Inferior parietal cortex (tissue), 1 donor: ENCODE measurements around the gene TTLL5.
"Not testable (repeated sequence)": the region's sequence is repeated elsewhere in the genome, so short reads cannot be mapped to it uniquely, and the experiment has no call there.

Source experiments
- DNase-seq: peaks from one replicate; pipeline ENCODE4 v3.0.0-alpha.2; 2016; ENCODE audit errors: extremely low spot score

TTLL5 gene

DNA sequence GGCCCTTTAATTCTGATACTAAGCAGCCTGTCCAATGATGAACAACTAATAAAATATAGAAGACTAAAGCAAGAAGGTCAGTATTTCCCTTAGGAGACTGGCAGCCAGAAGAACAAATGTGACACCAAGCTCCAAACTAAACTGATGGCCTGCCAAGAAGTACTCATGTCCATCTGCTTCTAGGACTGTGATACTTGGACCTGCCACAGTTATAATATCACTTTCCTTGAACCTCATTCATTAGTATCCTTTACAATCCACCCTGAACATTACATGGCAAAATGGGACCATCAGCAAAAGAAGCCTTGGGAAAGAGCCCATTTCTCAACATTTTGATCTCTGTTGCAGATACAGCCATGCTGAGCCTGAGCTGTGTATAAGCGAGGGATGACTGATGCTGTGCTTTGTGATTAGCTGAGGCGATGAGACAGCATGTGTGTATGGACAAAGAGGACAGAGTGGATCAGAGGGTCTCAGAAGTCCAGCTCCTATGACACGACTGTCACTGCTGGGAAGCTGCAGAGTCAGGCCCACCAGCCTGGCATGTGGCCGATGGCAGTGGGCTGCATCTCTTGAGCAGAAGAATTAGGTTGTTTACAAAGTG lies 246.8 kb downstream of the TTLL5 start:
- no peak for DNase-seq

DNA sequence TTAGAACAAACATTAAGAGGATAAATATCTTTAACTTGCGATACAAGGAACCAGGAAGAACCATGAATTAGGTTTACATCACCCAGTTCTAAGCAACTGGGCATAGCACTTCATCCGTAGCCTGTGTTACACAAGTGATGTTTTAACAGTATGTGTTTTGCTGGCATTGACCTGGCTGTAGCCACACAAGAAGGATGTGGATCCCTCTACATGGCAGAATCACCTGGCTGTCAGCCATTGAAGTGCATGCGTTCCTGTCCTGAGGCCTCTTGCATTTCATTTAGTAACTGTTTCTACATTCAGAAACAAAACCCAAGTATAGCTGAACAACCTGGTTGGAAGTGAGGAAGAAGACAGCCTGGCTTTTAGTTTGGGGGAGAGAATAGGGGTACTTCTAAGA lies 248.6 kb downstream of the TTLL5 start:
- no peak for DNase-seq

DNA sequence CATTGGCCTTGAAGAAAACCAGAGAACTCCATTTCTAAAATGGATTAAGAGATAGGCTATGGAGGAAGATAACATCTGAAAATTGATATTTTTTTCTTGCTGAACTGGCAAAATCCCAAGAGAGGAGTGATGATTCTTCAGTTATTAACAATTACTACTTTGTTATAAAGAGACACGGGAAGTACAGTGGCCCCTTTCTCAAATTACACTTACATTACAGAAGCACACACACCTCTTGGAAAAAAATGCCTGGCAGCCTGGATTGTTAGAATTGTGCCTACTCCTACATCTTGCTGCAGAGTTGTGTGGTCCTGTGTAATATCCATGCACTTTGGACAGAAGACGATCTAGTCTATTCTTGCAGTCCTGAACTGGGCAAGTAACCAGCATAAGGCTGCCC lies 249.0 kb downstream of the TTLL5 start:
- no peak for DNase-seq

DNA sequence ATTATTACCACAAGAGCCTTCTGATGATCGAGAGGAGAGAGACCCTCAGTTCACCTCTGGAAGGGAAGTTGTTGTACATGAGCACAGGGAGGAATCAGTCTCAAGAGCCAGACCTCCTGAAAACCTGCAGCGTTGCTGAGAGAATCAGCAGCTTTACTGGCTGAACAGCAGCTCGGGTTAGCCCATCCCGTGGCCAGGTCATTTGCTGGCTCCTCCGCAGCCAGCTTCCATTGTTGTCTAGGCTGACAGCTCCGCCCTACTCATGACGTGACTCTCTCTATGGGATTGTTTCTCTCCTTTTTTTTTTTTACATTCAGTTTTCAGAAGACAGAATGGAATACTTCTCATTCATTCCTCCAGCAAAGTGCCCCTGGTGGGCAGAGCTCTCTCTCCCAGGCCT lies 250.8 kb downstream of the TTLL5 start:
- DNase-seq, result peak; percentile 50

DNA sequence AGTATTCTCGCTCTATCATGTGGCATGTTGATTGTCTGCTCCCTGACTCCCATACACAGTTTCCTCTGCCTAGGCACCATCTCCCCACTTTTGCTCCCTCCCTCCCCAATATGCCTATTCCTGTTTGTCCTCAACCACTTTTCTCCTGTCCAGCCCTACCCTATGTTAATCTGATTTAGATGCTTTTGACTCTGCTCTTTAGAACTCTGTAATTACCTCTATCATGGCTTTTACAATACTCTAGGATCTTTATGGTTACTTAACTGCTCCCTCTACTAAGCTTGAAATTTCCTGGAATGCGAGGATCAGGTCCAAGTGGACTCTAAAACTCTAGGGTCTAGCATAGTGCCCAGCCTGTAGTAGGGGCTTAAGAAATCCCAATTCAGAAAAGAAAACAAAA lies 252.1 kb downstream of the TTLL5 start:
- DNase-seq, result no peak

DNA sequence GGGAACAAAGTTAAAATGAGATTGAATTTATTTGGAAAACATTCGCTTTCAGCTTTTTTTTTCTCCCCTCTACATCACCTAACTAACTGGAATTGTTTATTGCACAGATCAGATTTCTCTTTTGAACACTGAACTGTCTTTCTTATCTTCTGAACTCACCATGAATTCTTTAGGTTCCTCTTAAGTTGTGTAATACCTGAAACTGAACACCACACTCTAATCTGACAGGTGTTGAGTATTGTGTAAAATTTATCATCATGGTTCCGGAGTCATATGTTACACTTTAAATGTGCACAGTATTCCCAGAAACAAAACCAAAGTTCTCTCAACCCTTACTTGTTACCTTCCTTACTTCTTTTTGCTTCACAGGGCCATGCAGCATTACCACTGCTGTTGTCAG lies 254.0 kb downstream of the TTLL5 start:
- DNase-seq, result no peak

DNA sequence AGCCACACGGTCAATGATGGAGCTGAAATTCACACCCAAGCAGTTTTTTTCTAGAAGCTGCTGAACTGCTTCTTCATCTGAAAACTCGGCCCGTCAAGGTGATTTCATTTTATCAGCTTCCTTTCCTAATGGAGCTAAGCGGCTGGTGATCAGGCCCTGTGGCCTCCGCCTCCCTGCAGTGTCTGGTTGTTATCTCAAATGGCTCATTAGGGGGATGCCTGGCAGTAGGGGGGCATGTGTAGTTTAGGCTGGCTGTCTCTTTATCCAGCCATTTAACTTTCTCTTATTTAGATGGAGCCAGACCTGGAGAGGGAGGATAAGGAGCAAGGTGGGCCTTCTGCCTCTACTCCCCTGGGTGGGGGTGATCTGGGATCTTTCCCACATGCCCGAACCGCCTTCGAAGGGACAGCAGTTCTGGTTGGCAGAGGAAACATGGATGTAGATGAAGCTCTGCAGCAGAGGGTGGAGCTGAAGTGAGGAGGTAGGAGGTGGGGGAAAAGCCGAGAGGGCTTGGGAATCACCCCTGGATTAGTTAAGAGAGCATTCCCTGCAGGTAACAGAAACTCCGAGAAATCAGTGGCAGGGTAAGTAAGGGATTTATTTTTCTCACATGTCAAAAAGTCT lies 256.4 kb downstream of the TTLL5 start:
- DNase-seq, result no peak

DNA sequence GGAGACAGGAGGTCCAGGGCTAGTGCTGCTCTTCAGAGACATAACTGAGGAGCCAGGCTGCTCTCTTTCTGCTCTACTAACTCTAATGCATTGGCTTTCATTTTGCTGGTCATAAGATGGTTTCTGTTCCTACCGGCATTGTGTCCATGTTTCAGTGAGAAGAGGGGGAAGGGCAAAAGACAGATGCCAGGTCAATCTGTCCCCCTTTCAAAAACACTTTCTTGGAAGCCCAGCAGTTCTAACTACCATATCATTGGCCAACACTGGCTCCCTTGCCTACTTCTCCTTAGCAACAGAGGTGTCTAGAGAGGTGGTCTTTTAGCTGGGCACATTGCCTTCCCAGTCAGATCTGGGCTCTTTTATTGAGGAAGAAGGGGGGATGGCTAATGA lies 256.9 kb downstream of the TTLL5 start:
- DNase-seq, result no peak

DNA sequence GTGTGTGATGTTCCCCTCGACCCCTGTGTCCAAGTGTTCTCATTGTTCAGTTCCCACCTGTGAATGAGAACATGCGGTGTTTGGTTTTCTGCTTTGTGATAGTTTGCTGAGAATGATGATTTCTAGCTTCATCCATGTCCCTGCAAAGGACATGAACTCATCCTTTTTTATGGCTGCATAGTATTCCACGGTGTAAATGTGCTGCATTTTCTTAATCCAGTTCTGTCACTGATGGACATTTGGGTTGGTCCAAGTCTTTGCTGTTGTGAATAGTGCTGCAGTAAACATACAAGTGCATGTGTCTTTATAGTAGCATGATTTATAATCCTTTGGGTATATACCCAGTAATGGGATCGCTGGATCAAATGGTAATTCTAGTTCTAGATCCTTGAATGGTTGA lies 259.4 kb downstream of the TTLL5 start:
- not testable (repeated sequence) for DNase-seq

DNA sequence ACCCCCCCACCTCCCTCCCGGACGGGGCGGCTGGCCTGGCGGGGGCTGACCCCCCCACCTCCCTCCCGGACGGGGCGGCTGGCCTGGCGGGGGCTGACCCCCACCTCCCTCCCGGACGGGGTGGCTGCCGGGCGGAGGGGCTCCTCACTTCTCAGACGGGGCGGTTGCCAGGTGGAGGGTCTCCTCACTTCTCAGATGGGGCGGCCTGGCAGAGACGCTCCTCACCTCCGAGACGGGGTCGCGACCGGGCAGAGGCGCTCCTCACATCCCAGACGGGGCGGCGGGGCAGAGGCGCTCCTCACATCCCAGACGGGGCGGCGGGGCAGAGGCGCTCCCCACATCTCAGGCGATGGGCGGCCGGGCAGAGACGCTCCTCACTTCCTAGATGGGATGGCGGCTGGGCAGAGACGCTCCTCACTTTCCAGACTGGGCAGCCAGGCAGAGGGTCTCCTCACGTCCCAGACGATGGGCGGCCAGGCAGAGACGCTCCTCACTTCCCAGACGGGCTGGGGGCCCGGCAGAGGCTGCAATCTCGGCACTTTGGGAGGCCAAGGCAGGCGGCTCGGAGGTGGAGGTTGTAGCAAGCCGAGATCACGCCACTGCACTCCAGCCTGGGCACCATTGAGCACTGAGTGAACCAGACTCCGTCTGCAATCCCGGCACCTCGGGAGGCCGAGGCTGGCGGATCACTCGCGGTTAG lies 264.2 kb downstream of the TTLL5 start:
- DNase-seq, result not testable (repeated sequence)

DNA sequence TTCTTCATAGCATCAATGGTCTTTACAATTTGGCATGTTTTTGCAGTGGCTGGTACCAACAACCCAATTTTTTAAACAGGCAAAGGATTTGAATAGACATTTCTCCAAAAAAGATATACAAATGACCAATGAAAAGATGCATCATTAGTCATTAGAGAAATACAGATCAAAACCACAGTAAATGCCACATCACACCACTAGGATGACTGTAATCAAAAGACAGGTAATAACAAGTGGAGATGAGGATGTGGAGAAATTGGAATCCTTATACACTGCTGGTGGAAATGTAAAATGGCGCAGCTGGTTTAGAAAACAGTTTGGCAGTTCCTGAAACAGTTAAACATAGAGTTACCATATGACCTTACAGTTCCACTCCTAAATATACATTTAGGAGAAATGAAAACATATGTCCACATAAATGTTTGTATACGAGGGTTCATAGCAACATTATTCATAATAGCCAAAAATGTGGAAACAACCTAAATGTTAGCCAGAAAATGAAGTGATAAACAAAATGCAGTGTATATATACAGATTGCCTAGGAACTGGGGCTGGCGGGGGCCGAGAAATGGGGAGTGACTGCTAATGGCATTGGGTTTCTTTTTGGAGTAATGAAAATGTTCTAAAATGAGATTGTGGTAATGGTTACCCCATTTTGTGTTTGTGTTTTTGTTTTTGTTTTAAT lies 265.5 kb downstream of the TTLL5 start:
- DNase-seq, result no peak

DNA sequence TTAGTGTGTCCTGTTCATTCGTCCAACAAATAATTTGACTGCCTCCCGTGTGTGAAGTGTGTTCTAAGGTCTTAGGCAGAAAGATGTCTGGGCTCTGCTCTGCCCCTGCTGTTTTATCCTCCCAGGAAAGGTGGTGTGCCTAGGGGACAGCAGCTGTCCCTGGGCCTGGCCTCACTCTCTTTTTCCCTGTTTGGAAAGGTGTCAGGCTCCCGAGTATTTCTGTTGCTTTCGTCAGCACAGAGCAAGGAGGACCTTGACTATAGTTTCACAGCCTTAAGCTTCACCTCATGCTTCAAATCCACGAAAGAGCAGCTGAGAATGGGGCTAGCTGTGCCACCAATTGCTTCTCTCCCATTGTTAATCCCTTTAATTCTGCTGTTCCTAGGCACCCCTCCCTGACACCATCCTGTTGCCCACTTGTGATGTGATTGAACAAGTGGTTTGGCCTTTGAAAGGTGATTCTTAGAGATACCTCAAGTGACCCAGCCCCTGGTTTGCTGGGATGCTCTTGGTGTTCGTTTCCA lies 266.6 kb downstream of the TTLL5 start:
- no peak for DNase-seq

DNA sequence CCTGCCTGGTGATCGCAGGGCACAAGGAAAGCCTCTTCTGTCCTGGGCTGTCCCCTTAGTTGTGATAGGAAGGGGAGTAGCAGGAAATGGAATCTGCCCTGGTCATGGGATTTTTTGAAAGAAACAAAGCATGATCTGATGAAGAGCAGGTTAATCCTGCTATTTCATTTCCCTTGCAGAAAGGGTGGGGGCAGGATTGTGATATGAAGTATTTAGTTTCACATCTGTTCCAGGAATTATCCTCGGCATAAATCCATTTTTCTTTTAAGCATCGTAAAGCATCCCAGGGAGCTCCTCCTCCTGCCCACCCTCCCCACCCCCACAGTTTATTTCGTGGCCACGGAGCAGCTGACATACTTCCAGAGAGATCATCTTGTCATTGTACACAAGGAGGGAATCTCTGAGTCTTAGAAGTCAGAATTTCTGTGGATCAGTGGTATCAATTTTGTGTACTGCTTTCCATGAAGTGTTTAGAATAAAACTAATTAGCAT lies 267.7 kb downstream of the TTLL5 start:
- DNase-seq, result no peak

DNA sequence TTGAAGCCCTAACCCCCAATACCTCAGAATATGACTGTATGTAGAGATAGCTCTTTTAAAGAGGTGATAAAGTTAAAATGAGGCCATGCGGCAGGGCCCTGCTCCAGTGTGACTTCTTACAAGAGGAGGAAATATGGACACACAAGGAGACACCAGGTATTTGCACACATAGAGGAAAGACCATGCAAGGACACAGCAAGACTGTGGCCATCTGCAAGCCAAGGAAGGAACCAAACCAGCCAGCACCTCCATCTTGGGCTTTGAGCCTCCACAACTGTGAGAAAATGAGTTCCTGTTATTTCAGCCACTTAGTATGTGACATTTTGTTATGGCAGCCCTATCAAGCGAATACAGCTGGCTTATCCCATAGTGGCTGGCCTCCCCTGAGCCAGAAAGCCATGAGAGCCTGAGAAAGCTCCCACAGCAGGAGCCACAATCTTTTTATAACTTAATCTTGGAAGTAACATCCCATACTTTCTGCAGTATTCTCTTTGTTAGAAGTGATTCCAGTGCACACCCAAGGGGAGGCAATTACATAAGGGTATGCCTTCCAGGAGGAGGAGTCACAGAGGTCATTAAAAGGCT lies 272.8 kb downstream of the TTLL5 start:
- no peak for DNase-seq

DNA sequence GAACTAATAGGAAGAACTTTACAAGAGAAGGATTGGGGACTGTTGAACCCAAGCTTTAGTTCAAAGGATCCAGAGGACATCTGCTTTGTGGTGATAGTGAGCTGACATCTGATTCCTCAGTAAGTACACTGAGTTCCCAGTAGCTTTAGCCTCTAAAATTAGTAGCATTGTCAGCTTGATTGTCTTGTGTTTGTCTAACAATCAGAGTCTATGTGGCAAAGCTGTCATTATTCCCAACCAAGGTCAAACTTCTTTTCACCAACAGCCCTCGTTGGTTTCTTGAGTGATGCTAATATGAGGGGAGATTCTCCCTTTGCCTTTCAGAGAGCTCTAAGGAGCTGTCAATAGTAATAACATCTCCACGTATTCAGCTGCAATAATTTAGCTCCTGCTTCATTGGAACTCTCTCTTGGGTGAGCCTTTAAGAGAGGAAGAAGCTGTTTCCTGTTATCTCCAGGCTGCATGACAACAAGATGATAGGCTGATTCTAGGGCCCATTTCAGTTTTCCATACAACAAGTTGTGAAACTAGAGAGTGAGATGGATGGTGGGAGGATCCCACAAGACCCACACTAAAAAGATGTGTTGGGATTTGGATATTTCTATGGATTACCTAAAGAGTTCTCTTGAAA lies 274.1 kb downstream of the TTLL5 start:
- peak; percentile 74 for DNase-seq

DNA sequence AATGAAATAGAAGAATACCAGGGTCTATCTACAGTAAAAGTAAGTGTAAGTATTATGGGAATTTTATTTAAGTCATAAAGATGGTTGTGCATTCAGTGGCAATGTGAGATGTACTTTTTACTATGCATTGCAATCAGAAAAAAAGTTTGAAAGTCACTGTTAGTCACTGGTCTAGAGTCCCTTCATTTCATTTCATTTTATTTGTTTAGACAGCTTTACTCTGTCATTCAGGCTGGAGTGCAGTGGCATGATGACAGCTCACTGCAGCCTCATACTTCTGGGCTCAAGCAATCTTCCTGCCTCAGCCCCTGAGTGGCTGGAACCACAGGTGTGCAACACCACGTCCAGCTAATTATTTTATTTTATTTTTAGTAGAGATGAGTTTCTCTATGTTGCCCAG lies 278.2 kb downstream of the TTLL5 start:
- DNase-seq, result no peak

DNA sequence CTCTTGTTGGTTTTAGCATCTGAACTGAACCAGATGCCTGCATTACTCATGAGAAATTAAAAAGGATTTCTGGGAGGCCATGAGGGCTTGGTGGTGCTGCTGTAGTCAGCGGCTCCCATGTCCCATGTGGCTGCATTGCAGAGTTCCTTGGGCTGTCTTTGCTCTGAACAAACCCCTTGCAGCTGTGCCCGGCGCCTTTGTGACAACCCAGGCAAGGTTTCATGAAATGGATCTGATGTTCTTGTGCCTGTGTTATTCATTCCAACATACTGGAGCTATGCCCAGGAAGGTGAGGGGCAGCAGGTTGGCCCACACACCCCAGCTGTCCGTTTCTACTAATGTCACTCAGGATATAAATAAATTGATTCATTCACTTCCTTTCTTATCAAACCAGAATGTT lies 280.0 kb downstream of the TTLL5 start:
- DNase-seq, result no peak

DNA sequence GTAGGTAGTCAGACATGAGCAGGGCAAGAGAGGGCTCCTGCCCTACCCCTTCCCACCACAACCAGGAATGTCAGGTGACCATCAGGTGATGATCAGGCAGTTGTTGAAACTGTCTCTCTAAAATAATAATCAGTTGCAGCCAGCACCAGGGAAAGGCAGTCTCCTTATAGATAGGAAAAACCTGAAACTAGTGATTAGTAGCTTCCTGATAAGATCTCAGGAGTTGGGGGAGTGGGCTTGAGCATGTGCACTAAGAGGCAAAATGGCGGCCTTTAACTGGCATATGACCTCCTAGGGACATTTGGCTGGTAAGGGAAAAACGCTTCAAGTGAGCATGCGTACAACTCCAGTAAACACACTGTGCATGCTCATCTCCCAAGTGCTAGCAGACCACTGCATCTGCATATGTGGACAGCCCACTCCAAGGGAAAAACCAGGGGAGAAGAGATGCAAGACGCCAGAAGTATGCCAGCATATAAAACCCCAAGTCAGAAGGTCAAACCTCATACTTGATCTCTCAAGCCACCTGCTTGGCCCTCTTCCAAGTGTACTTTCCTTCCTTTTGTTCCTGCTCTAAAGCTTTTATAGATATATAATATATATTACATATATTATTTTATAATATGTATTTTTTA lies 283.7 kb downstream of the TTLL5 start:
- DNase-seq, result no peak

DNA sequence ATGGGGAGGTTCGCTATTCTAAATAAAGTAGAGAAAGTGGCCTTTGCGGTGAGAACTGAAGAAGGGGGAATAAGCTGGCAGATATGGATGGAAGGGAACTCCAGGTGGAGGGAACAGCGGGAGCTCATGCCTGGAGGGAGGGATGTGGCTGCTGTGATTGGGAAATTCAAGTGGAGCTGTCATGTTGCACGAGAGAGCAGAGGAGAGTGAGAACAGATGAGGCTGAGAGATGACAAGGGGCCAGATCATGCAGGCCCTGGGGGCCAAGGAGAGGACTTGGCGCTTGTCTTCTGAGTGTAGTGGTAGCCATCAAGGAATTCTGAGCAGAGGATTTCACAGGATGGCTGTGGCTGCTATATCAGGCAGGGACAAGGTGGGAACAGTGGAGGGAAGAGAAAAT lies 285.7 kb downstream of the TTLL5 start:
- DNase-seq, result no peak

DNA sequence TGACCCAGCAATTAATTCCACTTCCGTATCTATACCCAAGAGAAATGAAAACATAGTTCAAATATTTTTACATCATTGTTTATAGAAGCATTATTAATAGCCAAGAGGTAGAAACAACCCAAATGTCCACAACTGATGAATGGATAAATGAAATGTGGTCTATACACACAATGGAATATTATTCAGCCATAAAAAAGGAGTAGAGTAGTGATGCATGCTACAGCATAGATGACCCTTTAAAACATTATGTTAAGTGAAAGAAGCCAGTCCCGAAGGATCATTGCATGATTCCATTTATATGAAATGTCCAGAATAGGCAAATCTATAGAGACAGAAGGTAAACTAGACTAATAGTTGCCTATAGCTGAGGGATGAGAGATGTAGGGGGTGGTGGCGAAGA lies 291.4 kb downstream of the TTLL5 start:
- no peak for DNase-seq

DNA sequence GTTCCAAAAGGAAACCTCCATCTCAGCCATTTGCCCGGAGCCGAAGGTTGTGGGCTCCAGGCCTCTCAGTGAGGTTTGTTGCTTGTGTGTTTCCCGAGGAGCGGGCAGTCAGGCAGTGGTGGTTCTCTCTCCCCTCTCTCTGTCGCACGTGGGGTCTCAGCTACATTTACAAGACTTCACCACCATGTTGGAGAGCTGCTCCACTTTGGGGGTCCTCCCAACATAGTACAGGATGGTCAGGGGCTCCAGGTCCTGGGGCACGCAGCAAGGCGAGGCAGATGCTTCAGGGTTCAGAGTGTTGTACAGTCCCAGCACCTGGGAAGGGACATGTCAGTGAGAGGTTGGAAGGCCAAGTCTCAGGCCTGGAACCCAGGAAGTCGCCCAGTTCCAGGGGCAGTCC lies 298.0 kb downstream of the TTLL5 start:
- DNase-seq, result no peak
